Measurements from ENCODE around the gene CACNG6. TPM values are rescaled to one million over a fixed set of nuclear protein-coding genes. Genes with fewer than 3 reads are reported as not detected.

The CACNG6 gene
- total RNA-seq, 1 experiment from 2014 or later = 2.5 TPM

- H3K27ac Mint-ChIP-seq = no peak overlapping the region
- H3K4me1 Mint-ChIP-seq = peaks cover 9% of the 10 kb centered on the region
- DNase-seq (ENCODE audit: low spot score) (no peak), ATAC-seq (no peak)
- H3K4me3 Mint-ChIP-seq = no peak overlapping the region
- TF ChIP-seq USF2 (CRISPR knock-in tag; IDR thresholded peaks at IDR 0.05) (no peak), GTF2I (CRISPR knock-in tag; conservative IDR thresholded peaks at IDR 0.05) (peak; percentile 89), ERG (CRISPR knock-in tag; IDR thresholded peaks at IDR 0.05) (no peak), ESRRA (CRISPR knock-in tag; IDR thresholded peaks at IDR 0.05; ENCODE audit: borderline replicate concordance) (0 out of 2 replicates have a peak, but pooled peaks have one; percentile 15)
- POLR2A ChIA-PET = no interaction called here
- no peaks in the 10 kb centered on the region for H3K36me3 Mint-ChIP-seq
- no peaks in the 10 kb centered on the region for H3K9me3 Mint-ChIP-seq
- H3K27me3 Mint-ChIP-seq (ENCODE audit: low read depth) = peaks cover 4% of the 10 kb centered on the region
- CTCF ChIA-PET = interaction anchor here (1.2 kb wide), 1 partner anchor 35 kb away, joined by 3 read pairs; no protein-coding TSS in a partner anchor
Measured at GRCh38 chr19:53983457-53984289, 7.8 kb upstream of the CACNG6 start.

- Mint-ChIP-seq H3K36me3 (no peaks in the 10 kb centered on the region), H3K9me3 (no peaks in the 10 kb centered on the region), H3K4me1 (peaks cover 19% of the 10 kb centered on the region), H3K27me3 (ENCODE audit: low read depth) (peaks cover 4% of the 10 kb centered on the region), H3K27ac (no peak overlapping the region), H3K4me3 (no peak overlapping the region)
- no peak for TF ChIP-seq KAT7 (CRISPR knock-in tag; IDR thresholded peaks at IDR 0.05; ENCODE audit: borderline replicate concordance)
- no peak for TF ChIP-seq SP1 (CRISPR knock-in tag; conservative IDR thresholded peaks at IDR 0.05)
- TF ChIP-seq EMX1 (CRISPR knock-in tag; IDR thresholded peaks at IDR 0.05) = 0 out of 2 replicates have a peak, but pooled peaks have one; percentile 58
- DNase-seq (ENCODE audit: low spot score) = no peak
- ATAC-seq = no peak
- ChIA-PET CTCF (interaction anchor here (1.0 to 1.2 kb wide), 2 partner anchors 44 to 73 kb away, joined by 3 read pairs; no protein-coding TSS in a partner anchor), POLR2A (no interaction called here)
Measured at GRCh38 chr19:53985863-53986262, 5.6 kb upstream of the CACNG6 start.

- DNase-seq (ENCODE audit: low spot score) (no peak), ATAC-seq (no peak)
- CTCF ChIA-PET = interaction anchor here (0.6 to 2.1 kb wide), 6 partner anchors 8 to 159 kb away, joined by 3 to 6 read pairs (median 4); no protein-coding TSS in a partner anchor
- H3K27ac Mint-ChIP-seq = no peak overlapping the region
- no peaks in the 10 kb centered on the region for H3K36me3 Mint-ChIP-seq
- no peak overlapping the region for H3K4me3 Mint-ChIP-seq
- POLR2A ChIA-PET = interaction anchor here (1.2 kb wide), 1 partner anchor 8 kb away, joined by 3 read pairs; no protein-coding TSS in a partner anchor
- peaks cover 24% of the 10 kb centered on the region for H3K27me3 Mint-ChIP-seq (ENCODE audit: low read depth)
- peaks cover 16% of the 10 kb centered on the region for H3K4me1 Mint-ChIP-seq
- TF ChIP-seq ZNF121 (CRISPR knock-in tag; IDR thresholded peaks at IDR 0.05) (peak; percentile 99), NFATC4 (CRISPR knock-in tag; IDR thresholded peaks at IDR 0.05) (no peak), ZNF138 (CRISPR knock-in tag; conservative IDR thresholded peaks at IDR 0.05) (no peak)
- no peaks in the 10 kb centered on the region for H3K9me3 Mint-ChIP-seq
Measured at GRCh38 chr19:53988981-53989380, 2.5 kb upstream of the CACNG6 start.

GRCh38 chr19:53989600-53990533, 1.6 kb upstream of the CACNG6 start:
- Mint-ChIP-seq H3K4me1 (peaks cover 16% of the 10 kb centered on the region), H3K27me3 (ENCODE audit: low read depth) (peaks cover 32% of the 10 kb centered on the region), H3K4me3 (peak overlapping the region; percentile 14; the same call in 1 of the 2 replicates), H3K27ac (no peak overlapping the region; the same call in 1 of the 2 replicates), H3K36me3 (no peaks in the 10 kb centered on the region), H3K9me3 (no peaks in the 10 kb centered on the region)
- POLR2A ChIA-PET = interaction anchor here (1.2 kb wide), 1 partner anchor 9 kb away, joined by 3 read pairs; no protein-coding TSS in a partner anchor
- ATAC-seq (peak; percentile 13), DNase-seq (ENCODE audit: low spot score) (no peak)
- CTCF ChIA-PET = interaction anchor here (1.6 to 2.1 kb wide), 3 partner anchors 9 to 40 kb away, joined by 3 to 6 read pairs (median 5); no protein-coding TSS in a partner anchor
- TF ChIP-seq EMX1 (CRISPR knock-in tag; IDR thresholded peaks at IDR 0.05) = peak; percentile 47; the same call in 1 of the 2 replicates
- TF ChIP-seq ELF4 (CRISPR knock-in tag; IDR thresholded peaks at IDR 0.05; ENCODE audit: low read depth) = no peak
- peak; percentile 24; the same call in 1 of the 2 replicates for TF ChIP-seq RELA (CRISPR knock-in tag; IDR thresholded peaks at IDR 0.05; ENCODE audit: borderline replicate concordance)
- TF ChIP-seq ZNF263 (CRISPR knock-in tag; IDR thresholded peaks at IDR 0.05; ENCODE audit: low read depth) = no peak
